ENCODE measurements around the gene CD9.

CD9 gene

DNA sequence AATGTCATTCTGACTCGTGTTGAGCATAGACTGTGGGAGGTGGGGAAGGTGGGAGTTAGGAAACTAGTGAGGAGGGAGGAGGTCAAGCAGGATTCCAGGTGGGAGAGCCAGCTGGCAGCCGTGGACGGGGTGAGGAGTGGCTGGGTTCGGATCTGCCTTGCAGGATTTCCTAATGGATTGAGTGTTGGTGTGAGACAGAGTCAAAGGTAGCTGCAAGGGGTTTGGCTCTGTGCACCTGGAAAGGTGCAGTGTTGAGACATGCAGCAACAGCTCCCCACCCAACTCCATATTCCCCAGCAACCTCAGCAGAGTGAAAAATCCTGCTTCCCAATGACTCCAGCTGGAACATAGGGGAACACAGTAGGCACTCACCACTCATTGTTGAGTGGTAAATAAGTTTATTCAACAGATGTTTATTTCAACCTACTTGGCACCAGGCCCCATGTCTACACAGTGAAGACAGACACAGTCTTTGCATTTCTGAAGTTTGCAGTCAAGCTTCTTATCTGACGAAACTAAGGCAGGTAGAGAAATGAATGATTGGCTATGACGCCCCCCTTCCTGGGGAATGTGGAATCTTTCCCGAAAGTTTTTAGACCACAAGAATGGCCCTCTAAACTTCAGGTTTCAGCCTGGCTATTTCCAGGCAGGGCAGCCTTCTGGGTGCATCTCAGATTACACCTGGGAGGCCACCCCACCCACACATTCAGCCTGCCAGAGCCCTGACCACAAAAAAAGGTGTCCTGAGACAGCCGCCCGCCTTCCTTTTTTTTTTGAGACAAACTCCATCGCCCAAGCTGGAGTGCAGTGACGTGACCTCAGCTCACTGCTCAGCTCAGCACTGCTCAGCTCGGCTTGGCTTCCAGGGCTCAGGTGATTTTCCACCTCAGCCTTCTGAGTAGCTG lies 72.4 kb downstream of the CD9 start:
- in situ Hi-C loops (cut with HindIII; ENCODE audit: low sequenced_read_pairs), result loop anchor here (5.0 kb wide), 1 partner anchor 45 kb away; no protein-coding TSS in a partner anchor
- no peak overlapping the region for H3K4me3 ChIP-seq (ENCODE audit: low read depth, low read length)

DNA sequence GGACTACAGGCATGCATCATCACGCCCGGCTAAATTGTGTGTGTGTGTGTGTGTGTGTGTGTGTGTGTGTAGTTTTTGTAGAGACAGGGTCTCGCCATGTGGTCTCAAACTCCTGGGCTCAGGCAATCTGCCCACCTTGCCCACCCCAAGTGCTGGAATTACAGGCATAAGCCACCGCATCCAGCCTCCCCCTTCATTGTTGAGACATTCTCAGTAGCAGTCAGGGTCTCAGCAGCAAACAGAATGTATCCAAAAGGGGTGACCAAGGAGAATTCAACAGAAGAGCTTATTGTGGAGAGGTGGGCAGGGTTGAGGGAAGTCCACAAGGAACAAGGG lies 73.0 kb downstream of the CD9 start:
- H3K4me3 ChIP-seq (ENCODE audit: low read depth, low read length), result no peak overlapping the region
- TF ChIP-seq, protein P1, sequence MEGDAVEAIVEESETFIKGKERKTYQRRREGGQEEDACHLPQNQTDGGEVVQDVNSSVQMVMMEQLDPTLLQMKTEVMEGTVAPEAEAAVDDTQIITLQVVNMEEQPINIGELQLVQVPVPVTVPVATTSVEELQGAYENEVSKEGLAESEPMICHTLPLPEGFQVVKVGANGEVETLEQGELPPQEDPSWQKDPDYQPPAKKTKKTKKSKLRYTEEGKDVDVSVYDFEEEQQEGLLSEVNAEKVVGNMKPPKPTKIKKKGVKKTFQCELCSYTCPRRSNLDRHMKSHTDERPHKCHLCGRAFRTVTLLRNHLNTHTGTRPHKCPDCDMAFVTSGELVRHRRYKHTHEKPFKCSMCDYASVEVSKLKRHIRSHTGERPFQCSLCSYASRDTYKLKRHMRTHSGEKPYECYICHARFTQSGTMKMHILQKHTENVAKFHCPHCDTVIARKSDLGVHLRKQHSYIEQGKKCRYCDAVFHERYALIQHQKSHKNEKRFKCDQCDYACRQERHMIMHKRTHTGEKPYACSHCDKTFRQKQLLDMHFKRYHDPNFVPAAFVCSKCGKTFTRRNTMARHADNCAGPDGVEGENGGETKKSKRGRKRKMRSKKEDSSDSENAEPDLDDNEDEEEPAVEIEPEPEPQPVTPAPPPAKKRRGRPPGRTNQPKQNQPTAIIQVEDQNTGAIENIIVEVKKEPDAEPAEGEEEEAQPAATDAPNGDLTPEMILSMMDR (IDR thresholded peaks at IDR 0.05; ENCODE audit: low read depth, low read length, missing control alignments), result no peak
- DNase-seq (ENCODE audit: low read depth), result no peak
- in situ Hi-C loops (cut with HindIII; ENCODE audit: low sequenced_read_pairs), result loop anchor here (5.0 kb wide), 1 partner anchor 46 kb away; no protein-coding TSS in a partner anchor

More for the DNA sequence above, 72.4 kb downstream of the CD9 start:
- TF ChIP-seq, protein P1 (IDR thresholded peaks at IDR 0.05; ENCODE audit: low read depth, low read length, missing control alignments), result no peak
- no peak for DNase-seq (ENCODE audit: low read depth)

DNA sequence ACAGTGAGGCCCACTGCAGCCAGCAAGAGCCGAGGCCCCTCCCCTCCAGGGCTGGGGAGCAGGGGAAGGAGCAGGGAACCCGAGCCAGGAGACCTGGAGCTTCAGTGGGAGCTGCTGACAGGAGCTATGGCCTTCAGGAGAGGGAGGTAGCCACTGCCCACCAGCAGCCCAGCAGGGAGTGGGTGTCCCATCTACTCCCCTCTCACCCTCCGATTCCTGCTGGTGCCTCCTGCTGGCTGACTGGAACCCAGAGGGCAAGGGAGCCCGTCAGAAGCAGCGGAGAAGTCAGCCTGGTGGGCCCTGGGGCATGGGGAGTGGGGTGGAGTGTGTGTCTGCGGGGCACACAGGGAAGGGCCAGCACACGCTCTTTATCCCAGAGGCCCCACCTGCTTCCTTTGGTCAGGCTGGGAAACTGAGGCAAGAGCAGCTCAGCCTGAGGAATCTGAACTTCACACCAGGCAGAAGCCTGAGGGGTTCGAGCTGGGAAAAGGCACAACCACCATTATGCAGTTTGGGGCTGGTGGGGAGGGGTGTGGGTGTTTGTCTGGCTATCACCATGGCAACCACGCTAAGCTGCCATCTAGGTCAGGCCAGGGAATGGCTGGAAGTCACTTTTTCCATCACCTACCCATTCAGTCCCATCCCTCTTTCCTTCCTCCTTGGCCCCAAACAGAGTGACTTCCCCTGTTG lies 73.5 kb downstream of the CD9 start:
- TF ChIP-seq, protein P1 (IDR thresholded peaks at IDR 0.05; ENCODE audit: low read depth, low read length, missing control alignments), result no peak
- H3K4me3 ChIP-seq (ENCODE audit: low read depth, low read length), result no peak overlapping the region
- no peak for DNase-seq (ENCODE audit: low read depth)
- in situ Hi-C loops (cut with HindIII; ENCODE audit: low sequenced_read_pairs), result loop anchor here (5.0 kb wide), 1 partner anchor 46 kb away; no protein-coding TSS in a partner anchor

DNA sequence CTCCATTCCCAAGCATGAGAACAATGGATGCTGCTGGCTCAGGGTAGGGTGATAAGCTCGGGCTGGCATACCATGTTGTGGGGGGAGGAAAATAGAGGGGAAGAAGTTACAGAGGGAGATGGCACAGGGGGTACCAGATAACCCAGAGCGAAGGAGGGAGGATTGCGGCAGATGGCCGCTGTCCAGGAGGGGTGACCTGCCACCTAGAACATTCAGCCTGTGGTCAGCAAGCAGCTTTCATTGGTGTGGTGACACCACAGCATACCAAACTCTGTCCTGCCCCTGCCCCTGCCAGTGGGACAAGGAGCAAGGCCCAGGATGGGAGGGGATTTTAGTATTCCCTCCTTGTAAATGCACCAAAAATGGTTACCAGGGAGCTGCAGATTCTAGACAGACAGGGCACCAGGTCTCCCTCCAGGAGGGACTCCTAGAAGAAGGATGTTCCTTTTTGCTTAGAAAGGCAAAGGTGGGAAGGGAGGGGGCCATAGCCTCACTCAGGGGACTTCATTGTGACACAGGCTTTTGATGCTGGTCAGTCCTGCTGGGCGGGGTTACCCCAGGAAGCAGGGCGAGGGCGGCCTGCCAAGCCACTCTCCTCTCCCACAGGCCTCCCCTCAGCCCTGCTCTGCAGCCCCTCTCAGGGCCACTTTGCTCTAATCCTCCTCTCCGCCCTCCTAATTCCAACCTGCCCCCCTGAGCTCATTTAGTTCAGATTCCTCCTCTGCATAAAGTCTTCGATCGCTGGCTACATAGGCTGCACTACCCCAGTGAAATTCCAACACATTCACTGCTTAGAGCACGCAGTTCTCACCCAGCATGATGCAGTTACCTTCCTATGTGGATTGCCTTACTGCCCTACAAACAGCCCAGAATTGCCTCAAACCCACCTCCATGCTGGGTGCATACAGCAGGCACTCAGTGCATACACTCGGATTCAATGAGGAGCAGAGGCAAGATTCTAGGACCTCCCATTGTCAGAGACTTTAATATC lies 74.3 kb downstream of the CD9 start:
- TF ChIP-seq, protein P1 (IDR thresholded peaks at IDR 0.05; ENCODE audit: low read depth, low read length, missing control alignments), result no peak

DNA sequence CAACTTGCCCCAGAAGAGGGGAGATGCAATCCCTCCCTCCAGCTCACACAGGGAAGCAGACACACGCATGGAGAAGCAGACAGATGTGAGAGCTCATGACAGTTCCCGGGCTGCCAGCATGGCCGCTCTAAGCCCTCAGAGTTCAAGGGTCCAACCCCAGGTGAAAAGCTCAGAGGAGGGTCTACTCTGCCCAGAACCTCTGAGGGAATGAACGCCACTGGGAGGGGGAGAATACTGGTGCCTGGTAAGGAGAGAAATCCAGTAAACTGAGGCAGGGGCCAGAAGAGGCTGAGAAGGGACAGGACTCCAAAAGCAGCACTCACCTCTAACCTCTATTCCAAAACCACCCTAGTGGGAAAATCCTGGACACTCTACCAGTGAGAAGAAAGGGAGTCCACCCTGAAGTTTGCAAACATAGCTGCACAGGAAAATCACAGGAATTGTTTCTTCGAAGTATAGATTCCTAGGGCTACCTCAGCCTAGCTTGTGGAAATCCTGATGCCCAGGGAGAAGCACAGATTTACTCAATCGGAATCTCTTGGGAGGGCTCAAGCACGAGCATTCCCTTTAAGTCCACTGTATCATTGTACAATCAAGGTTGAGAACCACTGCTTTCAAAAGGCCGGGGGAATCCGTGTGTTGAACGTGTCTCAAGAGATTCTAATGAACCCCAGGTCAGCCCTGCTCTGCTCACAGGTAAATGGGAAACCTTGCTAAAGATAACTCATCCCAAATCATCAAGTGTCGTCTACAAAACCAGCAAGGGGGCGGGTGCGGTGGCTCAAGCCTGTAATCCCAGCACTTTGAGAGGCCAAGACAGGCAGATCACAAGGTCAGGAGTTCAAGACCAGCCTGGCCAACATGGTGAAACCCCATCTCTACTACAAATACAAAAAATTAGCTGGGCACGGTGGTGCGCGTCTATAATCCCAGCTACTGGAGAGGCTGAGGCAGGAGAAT lies 76.0 kb downstream of the CD9 start:
- no peak overlapping the region for H3K4me3 ChIP-seq (ENCODE audit: low read depth, low read length)
- DNase-seq (ENCODE audit: low read depth), result no peak
- in situ Hi-C loops (cut with HindIII; ENCODE audit: low sequenced_read_pairs), result no loop called here
- TF ChIP-seq, protein P1 (IDR thresholded peaks at IDR 0.05; ENCODE audit: low read depth, low read length, missing control alignments), result no peak

More for the DNA sequence above, 74.3 kb downstream of the CD9 start:
- in situ Hi-C loops (cut with HindIII; ENCODE audit: low sequenced_read_pairs), result loop anchor here (5.0 kb wide), 1 partner anchor 47 kb away; no protein-coding TSS in a partner anchor
- no peak for DNase-seq (ENCODE audit: low read depth)
- no peak overlapping the region for H3K4me3 ChIP-seq (ENCODE audit: low read depth, low read length)

All from astrocyte of the cerebellum (primary cell).